Stimulated activated CD8-positive, alpha-beta memory T cell treated with anti-CD3 and anti-CD28 coated beads, Interleukin-12 subunit alpha, Interleukin-12 subunit beta, amount 100 ng/mL, for 4 hours (primary cell): ENCODE measurements around the gene PLXDC2.
"Not testable (repeated sequence)": the region's sequence is repeated elsewhere in the genome, so short reads cannot be mapped to it uniquely, and the experiment has no call there.

Experiments used
- DNase-seq: peaks from one replicate; pipeline ENCODE4 v3.0.0-alpha.2; 2020; ENCODE audit warnings: low read depth

PLXDC2 gene

DNA sequence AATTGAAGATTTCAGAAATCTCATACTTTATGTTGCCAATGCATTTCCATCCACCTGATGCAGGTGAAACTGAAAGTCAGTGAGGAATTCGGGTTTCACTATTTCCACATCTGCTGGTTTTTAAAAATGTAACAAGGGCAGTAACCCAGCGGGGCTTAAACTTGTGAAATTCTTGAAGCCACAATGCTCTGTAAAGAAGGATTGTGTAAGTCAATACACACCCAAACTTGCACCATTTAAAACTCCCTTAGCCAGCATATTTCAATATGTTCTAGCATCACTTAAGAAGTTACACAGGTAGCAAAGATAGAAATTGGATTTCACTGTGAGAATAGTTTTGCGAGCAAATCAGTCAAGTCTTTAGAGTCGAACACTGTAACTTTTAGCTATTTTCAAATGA is 386.1 kb downstream of the PLXDC2 start:
- DNase-seq: no peak

DNA sequence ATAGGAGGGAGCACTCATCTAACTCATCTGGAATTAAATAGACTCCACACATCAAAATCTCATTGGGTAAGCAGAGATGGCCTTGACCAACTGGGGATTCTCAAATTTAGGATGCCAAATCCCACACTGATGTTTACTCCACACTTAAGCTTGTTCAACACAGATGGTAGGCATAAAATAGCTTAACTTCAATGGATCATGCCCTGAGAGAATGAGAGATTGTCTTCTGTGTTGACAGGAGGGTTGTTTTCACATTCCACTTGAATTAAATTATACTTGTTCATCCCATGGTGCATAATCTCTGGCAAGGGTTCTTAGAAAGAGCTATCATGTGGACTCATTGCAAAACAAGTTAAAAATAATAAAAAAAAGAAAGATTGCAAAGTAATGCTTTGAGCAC is 391.4 kb downstream of the PLXDC2 start:
- no peak for DNase-seq

DNA sequence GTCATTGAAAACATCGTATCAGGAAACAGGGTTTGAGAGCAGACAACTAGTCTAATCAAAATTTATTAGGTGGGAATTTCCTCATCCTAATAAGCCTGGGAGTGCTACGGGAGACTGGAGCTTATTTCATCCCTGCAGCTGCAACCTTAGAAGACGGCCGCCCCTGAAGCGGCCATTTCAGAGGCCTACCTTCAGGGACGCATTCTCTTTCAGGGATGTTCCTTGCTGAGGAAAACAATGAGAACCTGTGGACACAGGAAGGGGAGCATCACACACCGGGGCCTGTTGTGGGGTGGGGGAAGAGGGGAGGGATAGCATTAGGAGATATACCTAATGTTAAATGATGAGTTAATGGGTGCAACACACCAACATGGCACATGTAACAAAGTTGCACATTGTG is 392.9 kb downstream of the PLXDC2 start:
- not testable (repeated sequence) for DNase-seq

DNA sequence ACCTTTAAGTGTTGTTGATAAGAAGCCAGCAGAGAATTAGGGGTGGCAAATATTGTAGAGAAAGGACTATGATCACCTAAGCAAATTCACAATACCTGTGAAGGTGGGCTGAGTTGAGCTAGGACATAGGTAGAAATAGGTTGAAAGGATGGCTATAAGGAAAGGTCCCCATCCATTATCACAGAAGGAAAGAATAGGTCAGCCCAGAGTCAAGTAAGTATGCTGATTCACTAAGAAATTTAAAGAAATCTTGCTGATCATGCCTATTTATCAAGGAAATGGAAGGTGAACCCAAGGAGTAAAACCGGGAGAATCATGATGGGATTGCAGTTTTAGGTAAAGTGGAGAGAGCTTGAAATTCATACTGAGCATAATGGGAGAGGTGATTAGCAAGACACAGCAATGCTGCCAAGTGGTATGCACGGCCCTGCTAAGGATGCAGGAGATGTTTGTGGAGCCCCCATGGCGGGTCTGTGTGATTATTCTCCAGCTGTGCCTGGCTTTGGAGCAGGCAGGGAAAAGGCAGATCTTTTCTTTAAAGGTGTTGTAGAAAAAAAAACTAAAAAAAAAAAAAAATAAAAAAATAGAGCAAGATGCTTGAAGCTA is 399.4 kb downstream of the PLXDC2 start:
- no peak for DNase-seq

DNA sequence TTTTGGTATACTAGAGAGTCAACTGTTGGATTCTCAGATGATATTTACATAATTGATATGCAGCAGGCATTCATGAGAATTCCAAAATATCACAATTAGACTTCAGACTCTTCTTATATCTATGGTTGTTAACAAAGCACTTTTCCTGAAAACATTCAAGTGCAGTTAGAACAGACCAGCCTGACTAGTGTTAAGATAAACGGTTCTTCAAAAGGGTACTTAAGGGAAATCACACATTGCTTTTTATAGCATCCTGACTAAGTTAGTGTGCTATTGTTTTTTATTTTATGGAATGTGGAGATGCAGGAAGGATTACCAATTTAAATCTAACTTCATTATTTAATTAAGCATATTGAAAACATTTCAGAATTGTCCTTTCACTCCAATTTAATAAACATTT is 405.1 kb downstream of the PLXDC2 start:
- no peak for DNase-seq

DNA sequence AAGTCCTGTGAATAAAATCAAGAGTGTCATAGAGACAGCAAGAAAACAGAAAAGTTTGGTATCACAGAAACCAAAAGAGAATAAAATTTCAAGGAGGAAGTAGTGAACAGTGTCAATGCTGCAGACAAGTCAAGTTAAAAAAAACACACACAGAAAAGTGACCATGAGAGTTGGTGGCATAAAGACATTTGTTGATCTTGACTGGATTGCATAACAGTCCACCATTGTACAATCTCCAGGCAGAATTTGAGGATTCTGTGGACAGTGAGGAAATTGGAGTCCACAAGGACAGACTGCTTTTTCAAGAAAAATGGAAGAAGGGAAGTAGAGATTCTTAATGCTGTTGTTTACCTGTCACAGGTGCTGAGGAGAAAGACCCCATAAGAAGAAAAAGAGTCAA is 412.5 kb downstream of the PLXDC2 start:
- DNase-seq: no peak

DNA sequence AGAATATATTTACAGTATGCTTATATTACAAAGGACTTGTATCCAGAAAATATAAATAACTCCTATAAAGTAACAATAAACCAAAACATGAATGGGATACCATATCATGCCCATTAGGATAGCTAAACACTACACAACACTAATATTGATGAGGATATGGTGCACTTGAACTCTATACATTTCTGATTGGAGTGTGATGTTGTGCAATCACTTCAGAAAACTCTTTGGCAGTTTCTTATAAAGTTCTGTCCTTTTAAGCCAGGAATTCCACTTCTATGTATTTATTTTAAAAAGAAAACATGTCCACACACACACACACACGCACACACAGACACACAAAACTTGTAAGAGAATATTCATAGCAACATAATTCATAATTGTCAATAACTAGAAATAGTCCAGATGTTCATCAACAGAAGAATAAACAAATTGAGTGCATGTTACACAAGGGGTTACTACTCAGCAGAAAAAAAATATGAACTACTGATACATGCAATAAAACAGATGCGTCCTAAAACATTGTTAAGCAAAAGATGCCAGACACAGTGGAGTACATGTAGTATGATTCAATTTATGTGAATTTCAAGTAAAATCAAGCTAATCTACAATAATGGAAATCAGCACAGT is 416.0 kb downstream of the PLXDC2 start:
- DNase-seq: no peak

DNA sequence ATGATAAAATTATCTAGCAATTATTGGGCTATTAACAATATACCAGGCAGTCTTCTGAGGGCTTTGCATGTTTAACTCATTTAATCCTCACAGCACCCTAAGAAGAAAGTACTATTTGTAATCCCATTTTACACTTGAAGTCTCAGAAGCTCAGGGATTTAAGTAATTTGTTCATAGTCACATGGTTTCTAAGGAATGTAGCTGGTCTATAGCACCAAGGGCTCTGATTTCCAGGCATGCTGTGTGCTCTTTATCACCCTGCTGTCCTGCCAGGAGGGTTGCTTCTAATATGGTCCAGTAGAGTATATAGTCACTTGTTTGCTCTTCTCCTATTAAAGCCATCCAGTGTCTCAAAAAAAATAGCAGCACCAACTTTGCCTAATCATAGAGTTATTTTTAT is 417.2 kb downstream of the PLXDC2 start:
- no peak for DNase-seq

DNA sequence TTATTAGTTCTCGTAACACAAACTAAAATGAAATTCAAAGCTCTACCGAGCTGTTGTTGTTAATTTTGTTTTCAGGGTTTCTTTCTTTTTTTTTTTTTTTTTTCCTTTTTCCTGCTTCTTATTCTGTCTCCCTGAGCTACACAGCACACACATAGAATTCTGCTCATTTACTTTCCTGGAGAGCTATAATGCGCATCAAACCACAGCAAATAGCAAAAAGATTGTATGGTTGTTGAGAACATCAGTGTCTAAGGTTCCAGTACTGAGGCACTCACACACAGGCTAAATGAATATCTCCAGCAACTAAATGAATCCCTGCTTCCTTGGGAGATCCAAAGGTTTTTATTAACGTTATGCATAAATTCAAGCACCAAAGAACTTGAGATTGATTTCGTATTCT is 418.3 kb downstream of the PLXDC2 start:
- DNase-seq: no peak

DNA sequence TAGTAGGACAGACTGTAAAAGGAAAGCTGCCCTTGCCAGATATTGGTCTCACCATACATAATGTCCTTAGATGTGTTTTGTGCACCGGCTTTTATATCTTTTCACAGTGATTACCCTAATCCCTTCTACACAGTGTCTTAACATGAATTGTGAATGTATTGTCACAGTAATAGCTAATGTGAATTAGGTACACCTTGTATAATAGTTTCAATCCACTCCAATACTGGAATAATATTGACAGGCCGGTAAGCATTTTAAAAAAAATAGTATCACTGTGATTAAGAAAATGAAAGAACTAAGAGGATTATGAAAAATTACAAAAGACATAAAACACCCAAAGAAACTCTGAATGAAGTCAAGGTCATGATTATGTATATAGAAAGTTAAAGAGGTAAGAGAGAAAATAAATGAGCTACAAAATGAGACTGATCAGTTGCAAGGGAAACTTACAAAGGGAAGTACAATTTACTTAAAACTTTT is 420.9 kb downstream of the PLXDC2 start:
- no peak for DNase-seq

DNA sequence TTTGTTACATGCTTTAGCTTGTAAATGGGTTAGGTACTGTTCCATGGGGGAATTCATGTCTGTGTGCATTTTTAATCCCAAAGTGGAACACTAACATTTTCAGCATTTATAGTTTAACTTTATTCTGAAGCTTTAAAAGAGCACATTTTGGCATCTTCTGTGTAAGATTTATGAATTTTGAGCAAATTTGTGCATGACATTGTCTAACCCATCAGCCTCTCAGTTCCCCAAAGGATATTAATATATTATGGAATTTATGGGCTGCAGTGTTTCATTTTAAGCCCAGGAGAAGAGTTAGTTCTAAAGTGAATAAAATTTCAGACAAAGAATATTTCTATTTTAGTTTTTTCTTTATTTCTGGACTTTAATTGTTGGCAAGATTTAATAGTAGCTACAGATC is 421.4 kb downstream of the PLXDC2 start:
- no peak for DNase-seq

DNA sequence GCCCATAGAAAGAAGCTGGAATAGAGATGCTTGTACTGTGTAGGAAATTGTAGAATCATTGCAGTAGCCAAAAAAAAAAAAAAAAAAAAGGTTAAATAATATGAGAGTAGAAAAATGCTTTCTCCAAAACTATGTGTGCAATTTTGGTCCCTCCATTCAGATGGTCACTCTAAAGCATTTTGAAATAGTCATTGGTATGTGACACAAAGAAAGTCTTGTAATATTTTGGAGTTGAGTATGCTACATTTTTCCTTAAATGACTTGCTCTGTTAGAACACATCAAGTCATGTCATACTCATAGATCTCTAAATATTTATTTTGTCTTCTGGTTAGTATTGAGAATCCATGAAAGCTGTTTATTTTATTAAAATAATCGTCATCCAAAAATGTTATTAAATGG is 424.4 kb downstream of the PLXDC2 start:
- DNase-seq: no peak

DNA sequence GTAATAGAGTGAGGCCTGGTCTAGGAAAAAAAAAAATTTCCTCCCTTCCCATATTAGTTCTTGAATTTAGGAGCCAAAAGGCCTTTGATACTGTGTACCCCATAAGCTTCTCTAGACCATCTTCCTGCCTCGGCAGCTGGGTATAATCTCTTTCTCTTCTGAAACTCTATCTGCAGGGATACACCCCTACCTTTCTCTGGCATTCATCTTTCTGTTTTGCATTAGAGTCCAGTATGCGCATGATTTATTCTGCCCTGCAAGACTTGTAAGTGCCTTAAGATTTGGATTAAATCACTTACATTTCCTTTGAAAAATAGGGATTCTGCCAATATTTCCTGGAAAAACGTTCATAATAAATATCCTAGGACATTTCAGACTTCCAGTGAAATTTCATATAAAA is 431.2 kb downstream of the PLXDC2 start:
- no peak for DNase-seq

DNA sequence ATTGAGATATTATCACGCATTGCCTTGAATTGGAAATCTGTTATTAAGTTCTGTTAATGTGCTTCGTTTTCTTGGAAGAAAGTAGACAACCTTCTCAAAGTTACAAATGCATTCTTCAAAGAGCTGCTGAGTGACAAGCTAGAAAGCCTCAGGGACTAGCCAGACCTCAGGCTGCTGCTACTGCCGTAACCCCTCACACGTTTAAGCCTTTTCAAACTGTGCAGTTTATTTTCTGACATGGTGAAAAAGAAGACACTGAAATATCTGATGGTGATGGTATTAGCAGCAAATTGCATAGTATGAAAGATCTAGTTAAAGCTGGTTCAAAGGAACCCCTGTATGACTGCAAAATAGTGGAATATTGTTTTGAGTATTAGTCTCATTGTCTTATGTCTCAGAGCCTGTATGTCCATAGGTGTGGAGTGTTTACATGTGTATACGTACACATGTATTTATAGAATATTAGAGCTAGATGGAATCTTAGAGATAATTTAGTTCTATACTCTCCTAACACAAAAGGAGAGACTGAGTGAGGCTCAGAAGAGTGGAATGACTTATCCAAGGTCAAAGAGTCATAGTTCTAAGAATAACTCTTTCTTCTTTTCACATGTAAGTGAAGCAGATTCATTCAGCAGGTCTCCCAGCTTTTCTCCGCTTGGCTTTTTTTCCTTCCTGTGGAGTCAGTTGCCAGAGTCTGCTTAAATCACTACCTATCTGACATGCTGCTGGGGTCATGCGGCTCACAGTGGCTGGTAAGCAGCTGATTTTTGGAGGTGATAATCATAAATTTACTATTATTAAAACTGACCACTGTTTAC is 431.9 kb downstream of the PLXDC2 start:
- no peak for DNase-seq

DNA sequence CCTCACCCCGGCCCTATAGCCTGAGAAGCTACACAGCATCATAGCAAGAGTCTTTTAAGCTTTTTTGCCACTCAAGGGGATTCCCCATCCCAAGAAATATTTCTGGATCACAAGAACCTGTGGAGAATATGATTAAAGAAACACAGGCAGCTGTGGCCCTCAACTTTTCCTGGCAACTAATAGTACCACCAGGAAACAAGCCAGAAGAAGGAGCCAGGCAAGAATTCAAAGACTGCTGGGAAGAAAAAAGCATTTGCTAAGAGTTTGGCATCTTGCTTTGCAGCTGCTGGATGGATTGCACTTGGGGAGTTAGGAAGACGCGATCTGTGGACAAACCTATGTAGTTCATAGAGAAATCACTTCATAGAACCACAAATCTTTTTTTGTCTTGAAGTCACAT is 437.8 kb downstream of the PLXDC2 start:
- no peak for DNase-seq

DNA sequence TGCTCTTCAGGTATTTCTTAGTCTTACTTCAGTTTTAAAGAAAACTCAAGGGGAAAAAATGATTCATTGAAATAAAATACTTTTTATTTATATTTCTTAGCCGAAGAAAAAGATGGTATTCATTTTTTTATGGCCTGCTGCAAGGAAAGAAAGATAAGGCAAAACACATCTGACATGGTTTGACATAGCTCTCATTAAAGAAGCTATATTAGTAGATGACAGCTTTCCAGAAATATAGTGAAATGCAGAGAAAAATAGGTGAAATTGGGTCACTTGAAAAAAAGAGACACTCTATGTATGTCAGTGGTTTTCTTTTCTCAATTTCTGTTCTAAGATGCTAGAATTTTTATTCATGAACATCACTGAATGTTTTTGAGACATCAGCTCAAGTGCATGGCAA is 438.3 kb downstream of the PLXDC2 start:
- no peak for DNase-seq

DNA sequence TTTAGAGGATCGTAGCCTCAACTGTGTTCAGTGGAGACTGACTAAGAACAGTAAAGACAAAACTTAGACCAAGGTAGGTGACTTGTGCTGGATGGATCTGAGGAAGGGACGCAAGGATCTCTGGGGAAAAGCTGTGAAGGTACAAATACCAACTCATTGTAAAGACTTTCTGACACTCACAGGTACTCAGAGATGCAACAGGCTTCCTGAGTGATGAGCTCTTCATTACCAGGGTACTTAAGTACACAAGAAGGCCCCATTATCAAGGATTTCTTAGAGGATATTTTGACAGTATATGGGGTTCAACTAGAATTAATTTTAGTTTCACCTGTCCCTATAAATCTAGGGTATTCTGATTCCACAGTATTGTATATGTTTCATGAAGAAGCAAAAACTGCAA is 440.7 kb downstream of the PLXDC2 start:
- DNase-seq: no peak

DNA sequence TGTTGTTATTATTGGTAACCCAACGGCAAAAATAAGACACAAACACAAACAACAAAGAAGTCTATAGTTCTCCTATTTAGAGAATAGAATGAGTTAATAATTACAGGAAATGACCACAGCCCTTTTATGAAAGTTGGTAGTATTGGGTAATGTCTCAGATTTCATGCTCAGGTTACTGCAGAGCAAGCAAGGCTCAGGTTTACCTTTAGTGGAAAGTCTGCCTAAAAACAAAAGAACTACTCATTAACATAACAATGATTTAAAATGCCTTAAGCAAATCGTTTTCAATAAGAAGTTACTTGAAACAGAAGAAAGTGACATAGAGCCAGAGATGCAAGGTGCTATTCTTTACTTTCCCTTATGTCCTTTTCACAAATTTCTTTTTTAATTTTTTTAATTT is 441.2 kb downstream of the PLXDC2 start:
- DNase-seq: no peak

DNA sequence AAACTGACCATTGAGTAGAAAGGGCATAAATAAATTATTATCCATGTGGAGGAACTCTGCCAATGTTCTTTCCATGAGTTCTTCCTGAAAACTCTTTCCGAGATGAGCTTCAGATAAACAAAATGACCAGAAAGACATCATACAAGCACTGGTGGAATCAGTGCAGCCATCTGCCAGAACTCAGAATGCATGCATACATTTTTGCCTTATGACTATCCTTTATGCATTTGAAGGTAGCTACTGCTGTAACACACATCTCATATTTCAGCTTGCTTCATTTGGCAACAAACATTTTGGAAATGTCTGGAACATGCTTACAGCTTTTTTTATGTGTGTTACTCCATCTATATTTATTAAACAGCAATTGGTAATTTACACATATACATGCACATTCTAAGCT is 448.9 kb downstream of the PLXDC2 start:
- DNase-seq: no peak

DNA sequence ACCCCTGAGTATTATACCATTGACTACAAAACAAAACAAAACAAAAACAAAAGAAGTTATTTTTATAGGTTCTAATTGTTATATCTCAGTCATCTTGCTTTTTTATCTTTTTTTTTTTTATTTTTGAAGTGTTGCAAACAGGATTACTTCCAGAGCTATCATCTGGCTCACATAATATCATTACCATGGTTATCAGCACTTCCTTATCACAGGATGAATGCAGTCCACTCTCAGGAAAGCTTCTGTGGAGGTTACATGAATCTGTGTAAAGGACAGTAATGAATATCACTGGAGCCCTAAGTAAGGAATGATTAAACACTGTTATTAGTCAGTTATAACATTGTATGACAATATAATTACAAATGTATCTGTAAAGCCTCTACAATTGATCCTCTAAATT is 451.5 kb downstream of the PLXDC2 start:
- no peak for DNase-seq

DNA sequence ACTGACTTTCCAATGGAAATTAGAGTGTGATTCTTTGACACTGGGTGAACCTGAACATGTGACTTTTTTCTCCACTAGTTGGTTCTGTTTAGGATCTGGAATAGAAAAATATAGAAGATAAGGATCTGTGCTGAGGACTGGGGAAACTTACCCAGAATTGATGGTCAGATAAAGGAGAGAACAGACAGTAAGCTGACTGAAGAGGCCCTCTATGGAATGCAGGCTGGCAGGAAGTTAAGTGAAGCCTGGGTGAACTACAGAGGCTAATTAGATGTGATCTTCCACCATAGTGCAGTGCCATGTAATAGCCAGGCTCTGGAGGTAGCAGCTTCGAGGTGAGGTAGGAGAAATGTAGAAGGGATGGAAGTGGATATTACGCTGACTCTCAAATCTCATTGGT is 455.3 kb downstream of the PLXDC2 start:
- DNase-seq: no peak

DNA sequence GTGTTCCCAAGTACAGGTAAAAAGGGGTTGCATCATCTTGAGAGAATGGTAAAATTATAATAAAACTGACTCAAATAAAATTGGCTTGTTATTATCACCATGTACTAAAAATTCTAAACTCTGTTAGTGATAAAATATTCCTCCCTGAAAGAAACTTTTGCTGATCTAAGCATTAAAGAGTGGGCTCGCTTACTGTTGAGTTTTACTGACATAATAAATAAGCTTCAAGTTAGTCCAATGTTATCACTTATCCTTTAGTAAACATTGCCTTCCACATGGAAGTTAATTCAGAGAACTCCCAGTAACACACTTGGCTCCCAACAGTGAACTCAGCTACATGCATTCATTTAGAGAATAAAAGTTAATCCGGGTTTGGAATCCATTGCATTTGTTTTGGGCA is 456.4 kb downstream of the PLXDC2 start:
- no peak for DNase-seq

DNA sequence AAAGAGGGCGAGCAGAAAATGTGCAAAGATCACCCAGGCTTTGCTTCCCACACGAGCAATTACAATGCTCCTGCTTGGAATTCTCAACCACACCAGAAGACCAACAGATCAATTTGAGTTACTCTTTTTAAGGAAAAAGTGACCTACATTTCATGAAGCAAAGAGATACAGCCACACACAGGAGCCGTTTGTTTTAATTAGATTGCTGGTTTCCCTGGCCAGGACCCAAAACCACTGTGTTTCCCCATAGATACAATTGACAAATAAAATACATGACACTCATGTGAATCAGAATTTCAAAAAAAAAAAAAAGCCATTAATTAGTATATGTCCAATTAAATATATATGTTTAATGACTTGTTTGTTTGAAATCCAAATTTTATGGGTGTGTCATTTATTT is 458.3 kb downstream of the PLXDC2 start:
- DNase-seq: no peak
